GM19468 (cell line): ENCODE measurements around the gene RHEB.

ENCODE experiments used
- ATAC-seq: cut with Tn5 transposase; IDR thresholded peaks from one replicate; pipeline ENCODE4 v1.9.1; 2021; ENCODE audit warnings: mild to moderate bottlenecking, moderate library complexity, moderate number of reproducible peaks; ENCODE audit not compliant: unreplicated experiment; ENCODE audit errors: extremely low read depth

Gene RHEB, protein sequence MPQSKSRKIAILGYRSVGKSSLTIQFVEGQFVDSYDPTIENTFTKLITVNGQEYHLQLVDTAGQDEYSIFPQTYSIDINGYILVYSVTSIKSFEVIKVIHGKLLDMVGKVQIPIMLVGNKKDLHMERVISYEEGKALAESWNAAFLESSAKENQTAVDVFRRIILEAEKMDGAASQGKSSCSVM

DNA sequence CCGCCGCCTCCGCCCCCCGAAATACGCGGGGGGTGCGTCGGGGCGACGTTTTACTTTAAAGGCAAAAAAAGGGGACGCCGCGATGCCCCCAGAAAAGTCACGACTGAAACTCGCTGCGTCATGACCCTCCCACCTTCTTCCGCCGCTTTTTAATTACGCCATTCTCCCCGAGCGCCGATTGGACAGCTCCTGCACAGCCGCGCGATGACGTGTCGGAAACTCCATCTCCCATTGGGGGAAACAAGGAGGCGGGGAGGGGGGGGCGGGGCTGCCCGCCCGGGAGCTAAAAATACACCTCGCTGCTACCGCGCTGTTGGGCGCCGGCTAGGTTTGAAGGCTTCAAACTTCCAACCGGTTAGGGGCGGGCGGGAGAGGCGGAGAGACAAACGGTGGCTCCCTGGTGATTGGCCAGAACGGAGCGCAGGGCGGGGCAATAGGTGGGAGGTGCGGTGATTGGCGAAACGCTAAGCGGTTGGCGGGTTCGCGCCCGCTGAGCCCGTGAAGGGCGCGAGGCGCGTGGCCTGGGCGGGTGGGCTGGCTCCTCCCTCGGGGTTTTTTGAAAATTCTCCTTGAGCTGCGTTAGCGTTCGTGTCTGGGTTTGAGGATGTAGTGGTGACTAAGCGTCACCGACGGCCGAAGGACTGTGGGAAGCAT is at the start of gene RHEB:
Gene RHEB (minus strand): TSS at position 131 of the 654 bp plus-strand sequence. CDS start 384 bp downstream, outside the sequence.
- ATAC-seq, result peak; percentile 76

DNA sequence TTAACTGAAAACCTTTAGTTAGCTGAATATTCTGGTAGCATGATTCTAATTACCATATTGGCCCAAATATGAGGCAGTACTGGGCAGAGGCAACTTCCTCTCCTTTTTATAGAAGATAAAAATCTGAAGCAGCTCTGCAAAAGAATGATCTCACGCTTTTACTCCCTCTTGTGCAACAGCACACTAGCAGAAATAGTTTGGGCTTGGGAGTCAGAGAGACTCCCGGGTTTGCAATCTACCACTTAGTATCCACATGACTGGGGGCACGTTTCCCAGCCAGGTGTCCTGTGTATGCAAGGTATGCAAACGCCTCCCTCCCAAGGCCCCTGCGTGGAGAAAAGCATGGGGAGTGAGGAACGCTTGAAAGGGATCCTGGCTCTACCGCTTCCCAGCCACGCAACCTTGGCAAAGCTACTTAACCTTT is 47.2 kb upstream of the RHEB start:
- no peak for ATAC-seq

DNA sequence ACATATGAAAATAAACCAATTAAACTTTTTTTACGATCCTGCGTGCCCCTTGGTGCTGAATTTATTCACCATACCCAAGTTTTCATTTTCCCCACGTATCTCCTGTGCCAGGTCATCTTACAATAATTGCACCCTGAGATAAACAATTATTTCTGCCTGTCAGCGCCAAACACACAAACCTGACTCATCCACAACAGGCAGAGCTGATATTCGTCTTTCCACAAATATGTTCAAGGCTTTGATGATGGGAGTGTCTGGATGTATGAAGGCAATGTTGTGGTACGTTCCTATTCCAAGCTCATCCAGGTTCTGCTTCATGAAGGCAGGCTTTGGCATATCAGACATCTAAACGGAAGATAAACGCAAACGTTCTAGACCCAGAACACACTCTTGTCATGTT is 45.8 kb upstream of the RHEB start:
- no peak for ATAC-seq

DNA sequence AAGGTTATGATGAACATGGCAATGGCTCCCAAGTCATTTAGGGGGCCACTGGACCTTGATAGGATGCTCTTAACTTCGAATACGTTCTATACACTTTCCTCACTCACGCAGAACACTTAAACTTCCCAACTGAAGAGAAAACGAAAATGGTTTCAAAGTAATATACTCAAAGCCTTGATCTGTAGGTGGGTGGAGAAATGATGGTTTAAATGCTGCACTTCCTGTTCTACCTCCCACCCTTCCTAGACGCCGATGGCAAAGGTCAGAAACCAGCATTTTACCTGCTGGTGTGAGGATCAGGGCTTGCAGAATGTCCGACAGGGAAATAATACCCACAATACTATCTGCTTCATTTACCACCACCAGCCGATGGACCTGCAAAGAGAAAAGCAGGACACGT is 40.5 kb upstream of the RHEB start:
- ATAC-seq, result no peak

DNA sequence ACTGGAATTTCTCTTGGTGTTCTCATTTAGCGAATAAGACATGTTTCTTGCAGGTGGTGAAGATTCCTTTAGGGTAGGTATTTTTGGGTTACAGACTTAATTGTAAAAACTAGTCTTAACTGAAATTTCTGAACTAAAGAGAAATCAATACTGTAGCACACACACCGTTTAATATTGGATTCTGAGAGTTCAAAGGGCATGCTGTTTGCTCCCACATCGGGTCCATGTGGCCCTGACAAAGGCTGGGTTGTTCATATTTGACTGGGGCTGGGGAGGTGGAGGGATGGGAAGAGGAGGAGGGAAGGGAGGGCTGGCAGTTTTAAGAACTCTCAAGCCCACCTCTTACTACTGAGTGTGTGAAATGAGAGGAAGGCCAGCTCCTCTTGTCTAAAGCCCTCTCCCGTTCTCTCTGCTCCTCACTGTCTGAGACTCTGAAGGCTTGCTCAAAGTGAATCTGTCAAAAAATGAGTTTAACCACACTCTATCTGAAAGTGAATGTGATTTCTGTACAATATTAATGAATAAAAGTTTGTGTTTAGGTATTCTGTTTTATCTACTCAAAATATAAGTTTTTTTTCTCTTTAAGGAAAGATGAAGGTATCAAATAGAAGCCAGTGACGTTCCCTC is 40.0 kb upstream of the RHEB start:
- no peak for ATAC-seq

DNA sequence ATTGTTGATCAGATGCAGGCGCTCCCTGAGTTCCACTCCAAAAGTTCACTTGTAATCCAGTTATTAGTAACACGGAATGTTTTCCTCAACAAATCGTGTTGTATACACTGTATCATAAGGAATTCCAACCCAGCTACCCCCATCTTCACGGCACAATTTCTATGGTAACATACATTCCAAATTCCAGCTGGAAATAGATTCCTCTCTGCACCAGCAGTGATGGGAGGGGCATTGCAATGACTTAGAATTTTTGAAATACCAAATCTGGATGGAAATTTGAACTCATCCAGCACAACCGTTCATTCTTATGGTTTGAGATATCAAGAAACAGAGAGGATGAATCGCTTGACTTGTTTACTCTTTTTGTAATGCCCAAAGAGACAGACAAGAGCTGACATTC is 38.9 kb upstream of the RHEB start:
- ATAC-seq, result no peak

DNA sequence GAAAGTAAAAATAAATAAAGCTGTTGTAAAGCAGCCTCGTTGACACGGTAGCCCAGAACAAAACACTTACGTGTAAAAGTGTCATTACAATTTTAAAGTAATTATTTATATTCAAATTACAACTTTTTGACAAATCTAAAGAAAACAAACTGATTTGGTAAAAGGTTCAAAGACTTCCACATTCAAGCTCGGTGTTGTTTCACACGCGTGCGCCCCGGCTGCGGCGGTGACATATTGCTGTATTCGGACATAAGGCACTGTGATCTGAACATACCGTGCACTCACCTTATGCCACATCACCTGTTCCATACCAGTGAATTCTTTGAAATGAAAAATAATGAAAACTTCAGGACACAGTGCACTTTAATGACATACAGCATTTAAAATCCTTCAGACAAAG is 36.9 kb upstream of the RHEB start:
- ATAC-seq, result no peak

DNA sequence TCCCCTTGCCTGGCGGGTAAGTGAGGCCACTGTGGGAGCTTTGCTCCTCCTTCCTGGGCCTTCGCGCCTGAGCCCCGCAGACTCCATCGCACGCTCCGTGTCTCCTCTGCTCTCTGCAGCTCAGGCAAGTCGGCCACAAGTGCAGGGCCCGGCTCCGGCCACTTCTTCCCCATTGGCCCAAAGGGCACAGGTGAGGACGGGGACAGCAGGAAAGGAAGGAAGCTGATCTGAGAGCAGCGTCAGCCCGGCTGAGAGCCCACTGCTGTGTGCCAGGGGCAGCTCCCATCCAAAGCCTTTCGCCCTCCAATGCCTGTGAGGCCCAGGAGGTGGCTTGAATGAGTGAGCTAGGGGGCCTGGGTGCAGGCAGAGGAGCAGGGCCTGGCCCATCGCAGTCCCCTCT is 33.7 kb upstream of the RHEB start:
- no peak for ATAC-seq

DNA sequence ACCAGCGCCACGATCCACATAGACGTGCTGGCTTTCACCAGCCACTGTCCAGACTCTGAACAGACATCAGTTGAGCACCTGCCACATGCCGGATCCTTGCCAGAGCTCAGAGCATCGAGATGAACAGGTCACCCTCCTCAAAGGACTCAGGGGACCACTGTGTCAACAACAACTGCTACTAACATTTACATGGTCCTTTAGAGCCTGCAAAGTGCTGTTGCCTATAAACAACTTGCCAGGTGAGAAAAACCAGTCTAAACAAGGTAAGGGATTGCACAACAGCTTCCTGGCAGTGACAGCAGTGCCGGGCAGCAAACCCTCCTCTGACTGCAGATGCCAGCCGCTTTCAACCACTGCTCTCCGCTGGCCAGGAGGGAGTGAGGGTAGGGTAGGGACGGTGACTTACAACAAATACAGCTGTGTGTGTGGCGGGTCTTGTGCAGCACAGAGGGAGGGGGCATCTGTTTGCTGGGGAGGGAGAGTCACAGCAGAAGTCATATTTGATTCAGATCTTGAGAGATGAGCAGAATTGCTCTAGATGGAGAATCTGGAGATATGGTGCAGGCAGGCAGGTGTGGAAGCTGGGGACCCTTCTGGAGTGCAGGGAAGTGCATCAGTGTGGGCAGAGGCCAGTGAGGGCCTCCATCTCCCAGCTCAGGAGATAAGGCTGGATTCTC is 32.8 kb upstream of the RHEB start:
- ATAC-seq, result no peak

DNA sequence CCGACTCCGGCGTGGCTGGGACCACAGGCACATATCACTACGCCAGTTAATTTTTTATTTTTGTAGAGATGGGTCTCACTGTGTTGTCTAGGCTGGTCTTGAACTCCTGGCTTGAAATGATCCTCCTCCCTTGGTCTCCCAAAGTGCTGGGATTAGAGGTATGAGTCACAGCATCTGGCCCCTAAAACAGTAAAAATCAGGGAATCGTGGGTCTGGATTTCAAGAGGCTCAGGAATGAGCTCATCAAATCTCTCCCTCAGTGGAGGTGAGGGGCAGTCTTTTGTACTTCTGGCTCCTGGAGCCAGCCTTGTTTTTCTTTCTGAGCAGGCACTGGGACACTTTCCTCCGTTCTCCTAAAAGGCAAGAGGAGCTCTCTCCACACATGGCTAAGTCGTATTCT is 32.1 kb upstream of the RHEB start:
- no peak for ATAC-seq

DNA sequence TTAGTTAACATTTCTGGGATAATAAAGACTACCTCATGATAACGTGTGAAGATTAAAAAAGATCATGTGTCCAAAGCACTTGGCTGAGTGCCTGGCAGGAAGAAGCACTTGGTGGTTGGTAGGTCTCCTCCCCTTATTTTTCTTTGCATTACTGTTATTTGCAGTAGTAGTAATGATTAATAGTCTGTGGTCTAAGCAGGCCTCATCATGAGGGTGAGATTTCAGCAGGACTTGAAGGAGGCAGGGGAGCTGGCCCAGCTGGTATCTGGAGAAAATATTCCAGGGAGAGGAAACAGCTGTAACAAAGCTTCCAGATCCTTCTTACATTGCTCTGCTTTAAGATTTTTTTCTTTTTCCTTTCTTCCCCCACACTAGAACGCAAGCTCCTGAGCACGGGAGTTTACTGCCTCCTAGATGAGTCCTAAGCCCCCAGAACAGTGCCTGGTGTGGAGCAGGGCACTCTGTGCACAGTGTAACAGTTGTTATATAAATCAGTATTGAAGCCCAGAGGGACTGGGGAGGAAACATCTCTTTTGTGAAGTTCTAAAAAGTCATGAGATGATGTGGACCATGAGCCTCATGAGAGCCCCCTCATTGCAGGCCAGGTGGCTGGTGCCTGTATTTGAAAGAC is 31.1 kb upstream of the RHEB start:
- no peak for ATAC-seq

DNA sequence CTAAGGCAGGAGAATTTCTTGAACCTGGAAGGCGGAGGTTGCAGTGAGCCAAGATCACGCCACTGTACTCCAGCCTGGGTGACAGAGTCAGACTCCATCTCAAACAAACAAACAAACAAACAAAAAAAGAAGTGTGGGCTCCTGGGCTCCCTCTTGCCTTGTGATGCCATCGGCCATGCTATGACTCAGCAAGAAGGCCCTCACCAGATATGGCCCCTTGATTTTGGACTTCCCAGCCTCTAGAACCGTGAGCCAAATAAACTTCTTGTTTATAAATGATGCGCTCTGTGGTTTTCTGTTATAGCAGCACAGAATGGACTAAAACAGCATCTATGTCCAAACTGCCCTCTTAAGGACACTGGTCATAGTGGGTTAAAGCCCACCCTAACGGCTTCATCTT is 29.9 kb upstream of the RHEB start:
- ATAC-seq, result no peak

DNA sequence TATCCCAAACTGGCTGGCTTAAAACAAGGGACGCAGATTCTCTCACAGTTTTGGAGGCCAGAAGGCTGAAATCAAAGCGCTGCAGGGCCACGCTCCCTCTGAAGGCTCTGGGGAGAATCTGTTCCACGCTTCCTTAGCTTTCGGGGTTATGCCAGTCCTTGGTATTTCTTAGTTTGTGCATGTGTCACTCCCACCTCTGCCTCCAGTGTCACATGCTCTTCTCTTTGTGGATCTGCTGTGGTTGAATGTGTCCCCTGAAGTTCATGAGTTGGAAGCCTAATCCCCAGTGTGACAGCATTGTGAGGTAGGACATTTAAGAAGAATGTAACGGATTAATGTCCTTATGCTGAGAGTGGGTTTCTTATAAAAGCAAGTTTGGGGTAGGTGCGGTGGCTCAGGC is 29.4 kb upstream of the RHEB start:
- no peak for ATAC-seq

DNA sequence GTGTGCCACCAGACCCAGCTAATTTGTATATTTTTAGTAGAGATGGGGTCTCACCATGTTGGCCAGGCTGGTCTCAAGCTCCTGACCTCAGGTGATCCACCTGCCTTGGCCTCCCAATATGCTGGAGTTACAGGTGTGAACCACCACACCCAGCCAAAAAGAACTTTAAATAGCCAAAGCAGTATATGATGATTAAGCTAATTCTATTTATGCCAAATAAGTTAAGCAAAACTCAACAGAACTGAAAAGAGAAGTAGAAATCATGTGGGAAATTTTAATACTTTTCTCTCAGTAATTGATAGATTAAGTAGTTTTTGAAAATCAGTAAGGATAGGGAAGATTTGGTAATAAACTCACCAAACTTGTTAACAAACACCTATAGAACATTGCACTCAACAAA is 24.5 kb upstream of the RHEB start:
- ATAC-seq, result no peak

DNA sequence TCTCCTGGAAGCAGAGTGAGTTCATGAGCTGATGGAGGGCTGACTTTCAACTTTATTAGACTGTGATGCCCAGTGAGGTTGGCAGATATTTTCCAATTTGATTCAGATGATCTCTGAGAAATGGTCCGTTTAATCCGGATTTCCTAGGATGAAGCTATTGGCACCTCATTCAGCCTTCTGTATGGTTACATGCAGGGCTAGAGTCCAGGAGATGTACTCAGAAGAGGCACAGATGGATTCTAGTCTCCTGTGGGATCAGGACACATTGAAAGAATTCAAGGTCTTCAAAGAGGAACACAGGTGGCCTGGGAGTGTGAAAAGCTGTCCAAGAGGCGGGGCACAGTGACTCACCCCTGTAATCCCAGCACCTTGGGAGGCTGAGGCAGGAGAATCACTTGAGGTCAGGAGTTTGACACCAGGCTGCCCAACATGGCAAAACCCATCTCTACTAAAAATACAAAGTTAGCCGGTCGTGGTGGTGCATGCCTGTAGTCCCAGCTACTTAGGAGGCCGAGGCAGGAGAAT is 23.0 kb upstream of the RHEB start:
- no peak for ATAC-seq

DNA sequence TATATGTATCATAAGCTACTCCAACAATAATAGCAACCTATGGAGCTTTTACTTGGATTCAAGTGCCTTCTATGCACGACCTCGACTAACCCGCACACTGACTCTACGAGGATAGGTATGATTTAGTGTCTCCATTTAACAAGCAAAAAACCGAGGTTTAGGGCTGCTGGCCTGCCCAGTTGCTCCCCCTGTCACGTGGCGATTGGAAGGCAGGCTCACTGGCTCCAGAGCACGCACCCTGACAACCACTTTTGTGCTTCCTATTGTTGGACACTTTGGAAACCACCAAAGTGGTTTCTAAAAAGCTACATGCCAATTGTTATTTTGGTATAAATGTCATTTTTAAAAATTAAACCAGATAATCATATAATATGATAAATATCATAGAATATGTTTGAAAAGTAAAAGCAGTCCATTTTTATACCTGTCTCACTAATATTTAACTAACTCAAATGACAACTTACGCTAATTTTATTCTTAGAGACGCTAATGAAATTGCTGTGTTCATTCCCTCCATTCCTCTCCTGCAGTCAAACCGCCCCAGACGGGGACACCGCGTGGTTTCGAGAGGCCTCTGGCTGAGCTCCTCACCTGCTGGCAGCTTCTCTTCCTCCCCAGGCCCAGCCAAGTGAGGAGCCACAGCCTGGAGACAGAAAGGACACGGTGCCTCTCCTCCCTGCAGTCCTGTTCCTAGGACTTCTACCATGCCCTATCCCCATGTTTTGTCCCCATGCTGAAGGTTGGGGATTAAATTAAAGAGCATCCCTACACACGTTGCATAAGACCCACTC is 22.2 kb upstream of the RHEB start:
- no peak for ATAC-seq

DNA sequence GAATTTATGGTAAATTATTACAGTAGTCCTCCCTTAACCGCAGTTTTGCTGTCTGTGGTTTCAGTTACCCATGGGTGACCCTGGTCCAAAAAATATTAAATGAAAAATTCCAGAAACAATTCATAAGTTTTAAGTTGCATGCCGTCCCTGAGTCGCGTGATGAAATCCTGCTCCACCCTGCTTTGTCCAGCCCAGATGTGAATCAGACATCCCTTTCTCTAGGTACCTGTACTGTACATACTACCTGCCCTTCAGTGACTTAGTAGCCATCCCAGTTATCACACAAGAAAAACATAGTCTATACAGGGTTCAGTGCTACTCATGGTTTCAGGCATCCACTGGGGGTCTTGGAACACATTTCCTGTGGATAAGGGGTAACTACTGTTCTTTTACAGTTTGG is 20.5 kb upstream of the RHEB start:
- ATAC-seq, result no peak

DNA sequence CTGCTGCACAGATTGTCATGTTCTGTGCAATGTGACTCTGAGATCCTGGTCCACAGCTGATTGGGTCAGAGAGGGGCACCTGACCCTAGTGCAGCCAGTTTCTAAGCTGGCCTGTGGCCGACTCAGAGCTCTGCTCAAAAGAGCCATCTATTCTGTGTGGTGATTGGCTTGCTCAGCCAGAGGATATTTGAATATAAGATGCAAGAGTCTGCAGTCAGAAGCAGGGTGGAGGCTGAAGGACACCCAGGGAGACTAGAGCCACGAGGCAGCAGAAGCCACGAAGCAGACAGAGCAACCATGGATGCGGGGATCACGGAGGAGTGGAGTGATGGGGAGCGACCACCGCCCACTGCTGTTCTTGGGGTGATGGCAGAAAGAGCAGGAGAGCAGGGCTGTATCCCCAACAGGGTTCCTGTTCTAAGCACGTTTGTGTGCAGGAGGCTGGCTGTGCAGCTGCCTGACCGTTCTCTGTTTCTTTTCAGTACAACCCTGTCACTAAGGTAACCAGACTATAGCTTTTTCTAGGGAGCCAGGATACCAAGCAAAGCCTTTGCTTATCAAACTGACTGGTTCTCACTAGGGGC is 19.5 kb upstream of the RHEB start:
- ATAC-seq, result no peak

DNA sequence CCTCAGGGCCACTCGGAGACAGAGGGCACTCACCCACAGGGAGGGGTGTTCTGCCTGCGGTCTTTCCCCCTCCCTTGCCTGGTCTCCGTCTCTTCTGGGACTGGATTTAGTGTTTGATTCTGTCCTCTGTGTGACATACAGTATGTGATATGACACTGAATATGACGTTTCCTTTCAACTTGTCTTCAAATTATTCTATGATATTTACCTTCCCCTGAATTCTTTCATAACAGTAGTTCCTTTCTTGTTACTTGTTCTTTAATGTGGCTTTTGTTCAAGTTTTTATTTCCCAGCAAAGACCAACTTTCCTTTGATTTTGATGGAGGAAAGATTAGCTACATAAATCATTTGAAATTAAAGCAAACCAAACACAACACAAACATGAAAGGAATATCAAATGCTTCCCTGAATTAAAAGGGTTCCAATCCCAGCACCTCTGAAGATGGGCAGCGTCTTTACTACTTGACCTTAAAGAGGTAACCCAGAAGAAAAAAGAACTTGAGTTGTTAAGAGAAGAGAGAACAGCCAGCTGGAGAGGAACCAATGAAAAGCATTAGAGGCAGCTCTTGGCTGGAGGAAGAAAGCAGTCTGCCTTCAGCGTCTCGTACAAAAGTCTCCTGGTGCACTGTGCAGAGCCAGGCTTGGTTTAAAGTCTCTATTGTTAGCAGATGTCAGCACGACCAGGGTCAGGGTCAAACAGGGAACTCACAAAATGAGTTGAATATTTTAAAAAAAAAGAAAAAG is 18.3 kb upstream of the RHEB start:
- ATAC-seq, result no peak
